GM21717 (cell line): ENCODE data around the gene PYGB.
"Not testable (repeated sequence)": the region's sequence is repeated elsewhere in the genome, so short reads cannot be mapped to it uniquely, and the experiment has no call there.

Source experiments
- ATAC-seq: cut with Tn5 transposase; IDR thresholded peaks from one replicate; pipeline ENCODE4 v1.9.1; 2021; ENCODE audit warnings: mild to moderate bottlenecking, moderate library complexity; ENCODE audit not compliant: unreplicated experiment

Gene PYGB

DNA sequence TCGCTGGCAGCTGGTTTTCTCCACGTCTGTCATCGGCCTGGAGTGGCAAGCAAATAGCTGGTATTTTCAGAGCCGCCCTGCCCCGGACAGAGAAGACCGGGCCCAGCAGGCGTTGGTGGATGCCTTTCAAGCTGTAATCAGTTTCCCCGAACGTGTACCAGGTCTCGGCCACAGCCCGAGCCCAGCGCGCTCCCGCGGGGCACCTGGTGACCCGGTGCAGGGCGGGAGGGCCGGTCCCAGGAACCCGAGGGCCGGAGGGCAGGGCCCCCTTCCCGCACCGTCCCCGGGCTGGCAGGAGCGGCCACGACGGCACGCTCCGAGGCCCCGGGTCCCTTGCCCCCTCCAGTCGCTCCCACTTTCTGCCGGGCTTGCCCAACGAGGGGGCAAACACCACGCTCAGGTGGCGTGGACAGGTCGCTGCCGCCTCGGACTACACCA lies 348 bp upstream of the PYGB start:
- peak; percentile 31 for ATAC-seq

- no peak for ATAC-seq
Observed at GRCh38 chr20:25248786-25249172, 894 bp downstream of the PYGB start.

- no peak for ATAC-seq
Observed at GRCh38 chr20:25249198-25249931, 1.5 kb downstream of the PYGB start.

DNA sequence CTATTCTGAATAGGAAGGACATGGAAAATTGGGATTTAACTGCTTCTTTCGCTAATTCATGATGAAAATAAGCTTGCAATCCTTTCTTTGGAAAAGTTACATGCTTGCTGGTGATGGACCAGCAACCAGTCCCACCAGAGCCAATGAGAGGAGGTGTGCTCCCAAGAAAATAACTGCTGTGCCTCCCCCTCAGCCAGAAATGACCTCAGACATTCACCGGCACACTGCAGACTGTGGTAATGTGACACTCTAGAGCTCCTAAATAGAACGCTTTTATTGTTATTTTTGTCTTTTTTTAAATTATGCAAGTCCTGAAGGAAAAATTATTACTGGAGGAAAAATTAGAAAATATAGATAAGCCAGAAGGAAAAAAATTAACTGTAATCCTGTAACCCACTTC lies 2.6 kb downstream of the PYGB start:
- ATAC-seq: no peak

DNA sequence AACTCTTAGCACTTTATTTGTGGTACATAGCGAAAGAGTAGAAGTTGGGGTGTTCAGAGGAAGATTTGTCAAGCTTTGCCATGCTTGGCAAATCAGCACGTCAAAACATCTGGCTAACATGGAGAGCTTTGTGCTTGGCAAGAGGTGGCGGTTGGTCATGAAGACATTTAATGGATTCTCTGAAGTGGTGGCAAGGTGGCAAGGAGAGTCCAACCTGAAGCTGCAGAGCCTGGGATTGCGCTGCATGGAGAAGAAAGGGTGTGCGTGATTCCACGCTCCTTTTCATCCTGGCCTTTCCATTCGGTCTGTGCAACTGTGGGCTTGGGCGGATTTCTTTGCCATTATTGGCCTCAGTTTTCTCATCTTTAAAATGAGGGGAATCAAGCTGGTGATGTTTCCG lies 3.1 kb downstream of the PYGB start:
- ATAC-seq: no peak

DNA sequence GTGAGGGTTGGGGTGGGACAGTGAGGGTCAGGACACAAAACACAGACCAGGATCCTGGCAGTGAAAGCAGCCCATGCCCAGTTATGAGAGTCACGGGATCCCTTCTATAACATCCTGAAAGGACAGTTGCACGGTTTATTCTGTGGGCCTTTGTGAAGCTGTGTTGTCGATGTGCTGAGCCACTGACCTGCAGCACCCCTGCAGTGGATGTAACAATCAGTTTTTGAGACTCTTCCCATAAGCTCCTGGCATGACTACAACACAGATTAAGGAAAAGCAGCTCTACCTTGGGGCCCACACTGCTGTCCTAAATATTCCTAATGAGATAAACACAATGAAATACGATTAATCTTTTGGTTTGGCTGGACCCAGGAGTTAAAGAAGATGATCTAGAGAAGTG lies 3.7 kb downstream of the PYGB start:
- ATAC-seq: no peak

GRCh38 chr20:25252230-25252651 lies 4.4 kb downstream of the PYGB start:
- ATAC-seq: no peak

GRCh38 chr20:25252686-25253421 lies 5.0 kb downstream of the PYGB start:
- no peak for ATAC-seq

DNA sequence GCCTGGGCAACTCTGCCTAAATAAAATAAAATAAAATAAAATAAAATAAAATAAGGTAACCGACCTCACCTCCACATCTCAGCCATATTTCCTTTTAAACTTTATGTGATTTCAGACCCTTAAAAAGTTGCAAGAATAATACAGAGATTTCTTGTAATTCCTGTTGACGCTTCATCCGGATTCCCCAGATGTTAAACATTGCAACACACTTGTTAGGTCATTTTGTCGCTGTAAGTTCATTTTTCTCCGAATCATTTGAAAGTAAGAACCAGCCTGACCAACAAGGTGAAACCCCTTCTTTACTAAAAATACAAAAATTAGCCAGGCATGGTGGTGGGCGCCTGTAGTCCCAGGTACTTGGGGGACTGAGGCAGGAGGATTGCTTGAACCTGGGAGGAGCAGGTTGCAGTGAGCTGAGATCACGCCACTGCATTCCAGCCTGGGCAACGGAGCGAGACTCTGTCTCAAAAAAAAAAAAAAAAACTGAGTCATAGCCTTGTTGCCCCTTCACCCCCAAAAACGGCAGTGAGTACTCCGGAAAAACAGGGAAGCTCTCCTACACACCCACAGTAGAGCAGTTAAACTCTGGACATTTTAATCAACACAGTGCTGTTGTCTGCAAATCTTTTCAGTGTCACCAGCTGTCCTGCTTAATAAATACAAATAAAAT lies 5.9 kb downstream of the PYGB start:
- ATAC-seq: no peak

- ATAC-seq: no peak
Observed at GRCh38 chr20:25254571-25254970, 6.7 kb downstream of the PYGB start.

DNA sequence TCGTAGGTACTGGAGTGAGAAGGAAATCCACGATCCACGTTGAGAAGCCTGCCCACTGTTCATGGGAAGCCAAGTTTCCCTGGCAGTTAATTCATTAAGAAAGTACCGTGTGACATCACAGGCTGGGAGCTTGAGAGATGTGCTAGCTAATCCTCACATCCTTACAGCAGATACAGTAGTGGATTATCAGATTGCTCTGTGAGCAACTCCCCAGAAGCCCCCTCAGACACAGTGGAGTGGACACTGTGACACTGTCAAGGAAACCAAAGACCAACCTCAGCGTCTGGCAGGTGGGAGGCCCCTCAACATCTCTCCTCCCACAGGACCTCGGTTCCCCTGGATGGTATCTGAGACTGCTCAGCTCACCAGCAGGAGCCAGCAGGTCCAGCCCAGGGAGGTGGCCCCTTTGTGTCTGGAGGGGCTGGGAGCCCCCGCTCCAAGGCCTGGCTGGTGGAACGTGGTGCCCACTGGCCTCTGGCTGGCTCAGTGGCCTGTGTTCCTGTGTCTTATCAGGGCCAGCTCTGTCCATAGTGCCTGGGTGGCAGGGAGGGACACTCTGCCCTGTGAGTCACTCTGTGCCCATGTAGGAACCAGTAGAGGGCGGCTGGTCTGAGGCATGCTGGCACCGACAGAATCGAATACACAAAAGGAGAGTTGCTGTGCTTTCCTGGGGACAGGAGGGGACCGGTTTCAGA lies 7.2 kb downstream of the PYGB start:
- ATAC-seq: no peak

- ATAC-seq: no peak
Observed at GRCh38 chr20:25256226-25256859, 8.5 kb downstream of the PYGB start.

DNA sequence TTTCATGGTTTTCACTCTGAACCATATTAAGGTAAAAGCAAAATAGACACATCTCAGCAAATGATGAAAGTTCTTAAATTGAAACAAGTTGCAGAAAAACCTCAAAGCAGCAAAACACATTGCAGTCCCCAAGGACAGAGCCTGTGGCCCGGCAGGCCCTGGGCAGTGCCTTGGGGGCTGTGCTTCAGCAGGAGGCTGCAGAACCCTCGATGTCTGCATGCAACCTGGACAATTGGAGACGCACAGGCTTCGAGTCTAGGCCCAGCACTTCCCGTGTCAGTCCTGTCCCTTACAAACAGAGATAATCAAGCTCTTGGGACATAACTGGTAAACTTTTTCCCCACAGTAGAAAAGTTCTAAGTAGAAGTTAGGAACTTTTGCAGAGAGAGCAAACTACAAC lies 9.2 kb downstream of the PYGB start:
- ATAC-seq: no peak

- no peak for ATAC-seq
Observed at GRCh38 chr20:25257756-25258475, 10.0 kb downstream of the PYGB start.

DNA sequence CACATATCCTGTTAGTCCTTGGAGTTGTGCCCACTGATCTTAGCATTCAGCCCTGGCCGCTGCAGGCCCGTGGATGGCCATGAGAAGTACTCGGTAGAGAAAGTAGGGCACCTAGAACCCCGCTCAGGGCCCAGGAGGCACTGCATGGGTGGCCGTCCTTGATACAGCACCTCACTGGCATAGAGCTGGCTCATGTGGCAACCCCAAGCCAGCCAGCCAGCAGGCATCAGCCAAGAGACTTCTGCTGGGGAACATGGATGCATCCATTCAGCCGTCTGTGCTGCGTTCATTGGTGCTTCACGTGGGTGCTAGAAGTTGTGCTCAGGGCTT lies 10.6 kb downstream of the PYGB start:
- no peak for ATAC-seq

- no peak for ATAC-seq
Observed at GRCh38 chr20:25258828-25259227, 10.9 kb downstream of the PYGB start.

GRCh38 chr20:25259358-25259757 lies 11.5 kb downstream of the PYGB start:
- ATAC-seq: no peak

DNA sequence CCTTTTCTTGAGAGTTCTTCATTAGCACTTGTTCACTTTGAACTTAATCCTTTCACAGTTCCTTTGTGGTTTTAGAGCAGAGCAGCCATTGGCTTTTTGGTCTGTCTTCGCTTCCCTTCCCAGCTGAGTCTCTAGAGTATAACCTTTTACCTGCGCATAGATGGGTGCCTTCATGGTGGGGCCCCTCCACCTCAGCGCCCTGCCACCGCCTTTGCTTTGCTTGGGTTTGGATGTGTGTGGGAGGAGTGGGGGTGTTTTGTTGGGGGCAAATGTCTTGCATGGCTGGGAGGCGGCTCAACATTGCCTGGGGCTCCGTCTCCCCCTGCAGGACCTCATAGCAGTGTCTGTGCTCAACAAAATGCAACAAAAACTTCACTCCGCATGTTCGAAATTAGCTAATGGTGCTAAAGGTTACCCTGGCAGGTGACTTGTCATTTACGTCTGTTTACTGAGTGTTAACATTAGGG lies 11.9 kb downstream of the PYGB start:
- ATAC-seq: no peak

GRCh38 chr20:25260770-25261437 lies 13.0 kb downstream of the PYGB start:
- ATAC-seq: not testable (repeated sequence)
